K562 (cell line): ENCODE measurements around the gene DDX39A. TPM values are rescaled to one million over a fixed set of nuclear protein-coding genes. Genes with fewer than 3 reads are reported as not detected.

Experiments used
- BRD9 ChIP-seq: fragments of 450-650 bp; IDR thresholded peaks from 2 replicates; pipeline ENCODE4 v1.6.1; 2018; ENCODE audit warnings: low read depth; ENCODE audit not compliant: partially characterized antibody
- CCNT2 ChIP-seq: IDR thresholded peaks from 2 replicates; pipeline ENCODE4 v1.6.1; 2011; ENCODE audit warnings: borderline replicate concordance, low read depth, mild to moderate bottlenecking, moderate library complexity, mixed read lengths, low read length; ENCODE audit not compliant: insufficient read length; ENCODE audit errors: extremely low read depth
- CHD1 ChIP-seq: fragments of 200-600 bp; sonication (generic); IDR thresholded peaks from one replicate; pipeline ENCODE4 v1.6.1; 2012; ENCODE audit warnings: mild to moderate bottlenecking, moderate library complexity, low read length, inconsistent platforms
- CTBP1 ChIP-seq: fragments of 450-650 bp; IDR thresholded peaks from 2 replicates; pipeline ENCODE4 v1.6.1; 2016; ENCODE audit warnings: borderline replicate concordance
- CXXC5 ChIP-seq: fragments of 250-450 bp; sonication (Bioruptor Pico); IDR thresholded peaks from 2 replicates; pipeline ENCODE4 v1.8.0; 2022; ENCODE audit warnings: inconsistent platforms, mild to moderate bottlenecking, moderate library complexity
- ESRRB ChIP-seq: fragments of 250-450 bp; sonication (Bioruptor Pico); IDR thresholded peaks from 2 replicates; pipeline ENCODE4 v1.5.0; 2020; ENCODE audit warnings: mild to moderate bottlenecking, moderate library complexity, borderline replicate concordance
- HSF4 ChIP-seq: fragments of 250-450 bp; sonication (Bioruptor Pico); IDR thresholded peaks from 2 replicates; pipeline ENCODE4 v2.1.2; 2022; ENCODE audit warnings: mild to moderate bottlenecking, moderate library complexity, borderline replicate concordance
- ILF3 ChIP-seq: fragments of 450-650 bp; IDR thresholded peaks from 2 replicates; pipeline ENCODE4 v1.6.1; 2018; ENCODE audit warnings: antibody characterized with exemption, mild to moderate bottlenecking, moderate library complexity, borderline replicate concordance
- KLF13 ChIP-seq: fragments of 450-650 bp; IDR thresholded peaks from 2 replicates; pipeline ENCODE4 v1.6.1; 2016; ENCODE audit warnings: missing genetic modification characterization, low read depth, mild to moderate bottlenecking, missing compliant biosample characterization, moderate library complexity, borderline replicate concordance
- SMAD3 ChIP-seq: fragments of 450-650 bp; formaldehyde crosslinking; conservative IDR thresholded peaks from 2 replicates; pipeline ENCODE4 v1.4.0; 2020; ENCODE audit warnings: mild to moderate bottlenecking
- SMARCA5 ChIP-seq: fragments of 450-650 bp; IDR thresholded peaks from 2 replicates; pipeline ENCODE4 v1.6.1; 2016
- TAL1 ChIP-seq: fragments of 450-650 bp; IDR thresholded peaks from 2 replicates; pipeline ENCODE4 v1.6.1; 2016; ENCODE audit warnings: mild to moderate bottlenecking
- YY1 ChIP-seq, 3 experiments: IDR thresholded peaks; 2 replicates each; pipeline ENCODE4 v1.6.1; 2011; ENCODE audit warnings: low read length in 2 of 3, mild to moderate bottlenecking in 2 of 3, moderate library complexity in 2 of 3, borderline replicate concordance in 1 of 3, control low read depth in 1 of 3, low read depth in 1 of 3; ENCODE audit not compliant: insufficient read depth in 3 of 3, insufficient replicate concordance in 2 of 3, control insufficient read depth in 1 of 3, insufficient read length in 1 of 3; ENCODE audit errors: extremely low read depth in 1 of 3
- ZNF232 ChIP-seq: sonication (generic); formaldehyde crosslinking; IDR thresholded peaks from 2 replicates; pipeline ENCODE4 v1.8.0; 2022; ENCODE audit warnings: mild to moderate bottlenecking, missing genetic modification reagents
- ZNF24 ChIP-seq: fragments of 450-650 bp; IDR thresholded peaks from 2 replicates; pipeline ENCODE4 v1.6.1; 2016
- ZNF311 ChIP-seq: fragments of 250-450 bp; sonication (Bioruptor Pico); IDR thresholded peaks from 2 replicates; pipeline ENCODE4 v1.4.0; 2020; ENCODE audit warnings: mild to moderate bottlenecking, moderate library complexity
- ZNF324 ChIP-seq: fragments of 250-450 bp; sonication (Bioruptor Pico); IDR thresholded peaks from 2 replicates; pipeline ENCODE4 v1.4.0; 2020; ENCODE audit warnings: mild to moderate bottlenecking
- ZNF589 ChIP-seq: fragments of 200-800 bp; sonication (Bioruptor generic); IDR thresholded peaks from 2 replicates; pipeline ENCODE4 v1.6.1; 2016; ENCODE audit warnings: low read depth, missing genetic modification characterization, missing compliant biosample characterization
- ZNF592 ChIP-seq: fragments of 450-650 bp; IDR thresholded peaks from 2 replicates; pipeline ENCODE4 v1.6.1; 2017; ENCODE audit warnings: antibody characterized with exemption, mild to moderate bottlenecking
- ZNF717 ChIP-seq: fragments of 250-450 bp; sonication (Bioruptor Pico); IDR thresholded peaks from 2 replicates; pipeline ENCODE4 v1.5.0; 2021
- polyA plus RNA-seq, 8 experiments: library from polyadenylated mRNA; depleted of rRNA in 4 of 8; stranded (reverse) in 5 of 8; unstranded in 3 of 8; fragments of >200 nt; fragmentation: Nextera tagmentation in 2 of 8; fragmentation: Illumina TruSeq in 1 of 8; extraction: Ambion mirVana in 2 of 8; extraction: Trizol in 1 of 8; gene quantifications; 2 replicates each; pipeline versions ENCODE4 v1.2.1 to v1.2.3, GENCODE V29; 2011 to 2014; ENCODE audit warnings: inconsistent platforms in 1 of 8, missing spikeins in 1 of 8
- total RNA-seq, 7 experiments: library from RNA; depleted of rRNA in 6 of 7; stranded (reverse); fragments of >200 nt in 6 of 7; fragmentation: Illumina TruSeq in 2 of 7; extraction: Trizol in 2 of 7; gene quantifications; 2 replicates each; pipeline versions ENCODE4 v1.2.1 to v1.2.3, GENCODE V29; 2011 to 2021; ENCODE audit warnings: low replicate concordance in 1 of 7
- TF ChIP-seq, protein P1 (sequence below): sonication (generic); formaldehyde crosslinking; IDR thresholded peaks from 2 replicates; pipeline ENCODE4 v1.8.0; 2023; ENCODE audit warnings: mild to moderate bottlenecking, missing genetic modification reagents
- TF ChIP-seq, protein P2 (sequence below): fragments of 250-450 bp; sonication (Bioruptor Pico); IDR thresholded peaks from 2 replicates; pipeline ENCODE4 v1.5.1; 2021; ENCODE audit warnings: mild to moderate bottlenecking

Gene DDX39A
- total and polyA plus RNA-seq, 9 of the 15 experiments (the other 6 are each of a cell fraction or from before 2014, with no cell fraction given): 90.3 to 250 (median 188) TPM

DNA sequence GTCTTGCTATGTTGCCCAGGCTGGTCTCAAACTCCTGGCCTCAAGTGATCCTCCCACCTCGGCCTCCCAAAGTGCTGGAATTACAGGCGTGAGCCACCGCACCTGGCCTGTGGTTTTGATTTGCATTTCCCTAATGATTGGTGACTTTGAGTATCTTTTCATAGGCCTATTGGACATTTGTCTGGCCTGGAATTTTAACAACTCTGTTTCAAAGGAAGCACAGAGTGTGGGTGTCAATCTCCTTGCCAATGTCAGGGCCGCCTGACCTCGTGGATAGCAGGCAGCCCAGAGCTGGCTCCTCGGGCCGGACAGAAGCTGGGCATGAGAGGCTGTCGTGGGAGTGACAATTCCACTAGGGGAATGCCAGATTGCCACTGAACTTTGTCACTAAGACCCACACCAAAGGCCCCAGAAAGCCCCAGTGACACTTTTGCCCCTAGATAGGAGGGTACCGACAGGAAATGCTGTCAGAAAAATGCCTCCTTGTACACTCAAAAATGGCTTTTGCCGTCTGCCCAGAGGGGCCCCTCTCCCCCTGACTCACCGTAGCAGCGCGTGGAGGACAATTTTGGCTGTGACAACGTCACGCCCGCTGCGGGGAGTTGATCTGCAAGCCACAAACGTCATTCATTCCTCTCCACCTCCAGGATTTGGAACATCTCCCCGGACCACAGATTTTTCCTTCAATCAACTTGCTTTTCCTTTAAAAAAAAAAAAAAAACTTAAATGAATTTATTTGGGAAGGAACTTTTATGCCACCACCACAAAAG, 49.6 kb downstream of the DDX39A start (continued):
- TF ChIP-seq ZNF592 (peak; percentile 86), CCNT2 (no peak), SMAD3 (no peak), TAL1 (no peak), ZNF24 (peak; percentile 84), ZNF589 (peak; percentile 40; the same call in 1 of the 2 replicates), CXXC5 (CRISPR knock-in tag) (0 out of 2 replicates have a peak, but pooled peaks have one; percentile 42), CHD1 (no peak), ZNF324 (CRISPR knock-in tag) (no peak), KLF13 (tag) (no peak), ILF3 (no peak), YY1 (IDR thresholded peaks at IDR 0.05; ENCODE audit: borderline replicate concordance in 1 of 3, control insufficient read depth in 1 of 3, extremely low read depth in 1 of 3, insufficient read depth in 3 of 3, insufficient read length in 1 of 3, insufficient replicate concordance in 2 of 3, low read depth in 1 of 3, low read length in 2 of 3) (peak in 2 of 3 experiments; percentile 35 to 54), ZNF717 (CRISPR knock-in tag) (no peak), ZNF232 (CRISPR knock-in tag) (no peak), BRD9 (no peak), CTBP1 (no peak), ZNF311 (CRISPR knock-in tag) (no peak), ESRRB (CRISPR knock-in tag) (no peak), SMARCA5 (no peak), HSF4 (no peak)
- TF ChIP-seq, protein P1, sequence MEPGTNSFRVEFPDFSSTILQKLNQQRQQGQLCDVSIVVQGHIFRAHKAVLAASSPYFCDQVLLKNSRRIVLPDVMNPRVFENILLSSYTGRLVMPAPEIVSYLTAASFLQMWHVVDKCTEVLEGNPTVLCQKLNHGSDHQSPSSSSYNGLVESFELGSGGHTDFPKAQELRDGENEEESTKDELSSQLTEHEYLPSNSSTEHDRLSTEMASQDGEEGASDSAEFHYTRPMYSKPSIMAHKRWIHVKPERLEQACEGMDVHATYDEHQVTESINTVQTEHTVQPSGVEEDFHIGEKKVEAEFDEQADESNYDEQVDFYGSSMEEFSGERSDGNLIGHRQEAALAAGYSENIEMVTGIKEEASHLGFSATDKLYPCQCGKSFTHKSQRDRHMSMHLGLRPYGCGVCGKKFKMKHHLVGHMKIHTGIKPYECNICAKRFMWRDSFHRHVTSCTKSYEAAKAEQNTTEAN: no peak
- TF ChIP-seq, protein P2, sequence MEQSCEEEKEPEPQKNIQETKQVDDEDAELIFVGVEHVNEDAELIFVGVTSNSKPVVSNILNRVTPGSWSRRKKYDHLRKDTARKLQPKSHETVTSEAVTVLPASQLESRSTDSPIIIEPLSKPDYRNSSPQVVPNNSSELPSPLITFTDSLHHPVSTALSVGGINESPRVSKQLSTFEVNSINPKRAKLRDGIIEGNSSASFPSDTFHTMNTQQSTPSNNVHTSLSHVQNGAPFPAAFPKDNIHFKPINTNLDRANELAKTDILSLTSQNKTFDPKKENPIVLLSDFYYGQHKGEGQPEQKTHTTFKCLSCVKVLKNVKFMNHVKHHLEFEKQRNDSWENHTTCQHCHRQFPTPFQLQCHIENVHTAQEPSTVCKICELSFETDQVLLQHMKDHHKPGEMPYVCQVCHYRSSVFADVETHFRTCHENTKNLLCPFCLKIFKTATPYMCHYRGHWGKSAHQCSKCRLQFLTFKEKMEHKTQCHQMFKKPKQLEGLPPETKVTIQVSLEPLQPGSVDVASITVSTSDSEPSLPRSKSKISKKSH: no peak
